ENCODE data around the gene WIPF3.
A peak's percentile ranks its signal among the peaks of the same experiment; 100 is the strongest.

WIPF3 gene

DNA sequence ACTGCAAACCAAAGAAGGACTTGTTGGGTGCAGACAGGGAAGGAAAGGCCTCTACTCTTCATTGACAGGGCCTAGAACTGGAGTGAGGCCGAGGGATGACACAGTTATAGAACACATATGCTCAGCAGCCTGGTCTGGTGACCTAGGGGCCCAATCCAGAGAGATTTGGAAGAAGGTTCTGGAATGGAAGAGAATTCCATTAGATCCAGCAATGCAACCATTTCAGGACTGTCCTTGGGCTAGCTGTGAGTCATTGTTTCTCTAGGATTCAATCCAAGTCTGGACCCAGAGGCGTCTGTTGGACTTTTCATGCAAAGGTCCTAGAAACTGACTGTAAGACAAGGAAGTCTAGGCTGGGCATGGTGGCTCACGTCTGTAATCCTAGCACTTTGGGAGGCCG, 59.2 kb downstream of the WIPF3 start:
- peak; percentile 43 for DNase-seq (ENCODE audit: extremely low read depth, low read depth)
- TF ChIP-seq, protein P1, sequence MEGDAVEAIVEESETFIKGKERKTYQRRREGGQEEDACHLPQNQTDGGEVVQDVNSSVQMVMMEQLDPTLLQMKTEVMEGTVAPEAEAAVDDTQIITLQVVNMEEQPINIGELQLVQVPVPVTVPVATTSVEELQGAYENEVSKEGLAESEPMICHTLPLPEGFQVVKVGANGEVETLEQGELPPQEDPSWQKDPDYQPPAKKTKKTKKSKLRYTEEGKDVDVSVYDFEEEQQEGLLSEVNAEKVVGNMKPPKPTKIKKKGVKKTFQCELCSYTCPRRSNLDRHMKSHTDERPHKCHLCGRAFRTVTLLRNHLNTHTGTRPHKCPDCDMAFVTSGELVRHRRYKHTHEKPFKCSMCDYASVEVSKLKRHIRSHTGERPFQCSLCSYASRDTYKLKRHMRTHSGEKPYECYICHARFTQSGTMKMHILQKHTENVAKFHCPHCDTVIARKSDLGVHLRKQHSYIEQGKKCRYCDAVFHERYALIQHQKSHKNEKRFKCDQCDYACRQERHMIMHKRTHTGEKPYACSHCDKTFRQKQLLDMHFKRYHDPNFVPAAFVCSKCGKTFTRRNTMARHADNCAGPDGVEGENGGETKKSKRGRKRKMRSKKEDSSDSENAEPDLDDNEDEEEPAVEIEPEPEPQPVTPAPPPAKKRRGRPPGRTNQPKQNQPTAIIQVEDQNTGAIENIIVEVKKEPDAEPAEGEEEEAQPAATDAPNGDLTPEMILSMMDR (IDR thresholded peaks at IDR 0.05; ENCODE audit: low read depth, low read length), result no peak

DNA sequence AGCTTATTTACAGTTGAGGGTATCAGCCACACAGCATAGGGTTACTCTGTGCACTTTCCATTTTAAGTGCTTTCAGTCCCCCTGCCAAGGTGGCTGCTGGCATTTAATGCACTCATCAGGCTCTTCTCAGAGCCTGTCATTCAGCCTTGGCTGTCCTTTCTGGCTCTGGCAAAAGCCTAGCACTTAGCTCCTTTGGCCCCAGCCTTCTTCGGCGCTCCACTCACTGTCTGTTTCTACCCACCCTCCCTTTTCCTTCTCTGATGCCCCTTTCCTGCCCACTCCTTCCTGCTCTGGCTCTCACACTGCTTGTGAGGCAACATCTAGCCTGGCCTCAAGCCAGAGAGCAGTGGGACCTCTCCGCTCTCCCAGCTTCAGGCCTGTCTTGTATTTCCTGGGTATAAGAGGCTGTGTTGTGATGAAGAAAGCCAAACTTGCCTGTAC, 60.2 kb downstream of the WIPF3 start:
- no peak for DNase-seq (ENCODE audit: extremely low read depth, low read depth)
- TF ChIP-seq, protein P1 (IDR thresholded peaks at IDR 0.05; ENCODE audit: low read depth, low read length), result no peak

GRCh38 chr7:29871787-29872398, 65.6 kb downstream of the WIPF3 start:
- peak; percentile 25 for DNase-seq (ENCODE audit: extremely low read depth, low read depth)
- TF ChIP-seq, protein P1 (IDR thresholded peaks at IDR 0.05; ENCODE audit: low read depth, low read length), result no peak

- TF ChIP-seq, protein P1 (IDR thresholded peaks at IDR 0.05; ENCODE audit: low read depth, low read length), result no peak
- DNase-seq (ENCODE audit: extremely low read depth, low read depth), result no peak
Observed at GRCh38 chr7:29873644-29874294, 67.5 kb downstream of the WIPF3 start.

DNA sequence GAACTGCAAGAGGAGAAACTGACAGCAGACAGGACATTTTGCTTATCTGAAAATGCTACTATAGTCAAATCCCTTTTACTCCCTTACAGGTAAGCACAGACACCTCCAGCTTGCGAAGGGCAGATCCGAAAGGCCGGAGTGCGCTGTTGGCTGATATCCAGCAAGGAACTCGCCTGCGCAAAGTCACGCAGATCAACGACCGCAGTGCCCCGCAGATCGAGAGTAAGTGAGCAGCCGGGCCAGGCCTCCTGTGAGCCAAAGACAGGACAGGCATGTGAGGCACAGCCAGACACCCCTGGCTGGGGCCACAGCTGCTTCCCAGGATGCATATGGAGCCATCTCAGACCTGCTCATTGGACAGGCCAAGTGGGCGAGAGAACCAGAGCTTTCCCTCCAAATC, 69.4 kb downstream of the WIPF3 start:
- no peak for DNase-seq (ENCODE audit: extremely low read depth, low read depth)
- TF ChIP-seq, protein P1 (IDR thresholded peaks at IDR 0.05; ENCODE audit: low read depth, low read length), result no peak

GRCh38 chr7:29877196-29877595, 70.9 kb downstream of the WIPF3 start:
- DNase-seq (ENCODE audit: extremely low read depth, low read depth), result no peak
- TF ChIP-seq, protein P1 (IDR thresholded peaks at IDR 0.05; ENCODE audit: low read depth, low read length), result no peak

GRCh38 chr7:29878081-29878688, 71.9 kb downstream of the WIPF3 start:
- TF ChIP-seq, protein P1 (IDR thresholded peaks at IDR 0.05; ENCODE audit: low read depth, low read length), result peak; percentile 53
- no peak for DNase-seq (ENCODE audit: extremely low read depth, low read depth)

All from AG09319 (cell line).